Measurements from ENCODE around the gene SMARCE1. TPM values are rescaled to one million over a fixed set of nuclear protein-coding genes. Genes with fewer than 3 reads are reported as not detected.
"Not testable (repeated sequence)": the region's sequence is repeated elsewhere in the genome, so short reads cannot be mapped to it uniquely, and the experiment has no call there.

The SMARCE1 gene
- total RNA-seq, 1 donor from 2014 or later: 119 TPM

- FAIRE-seq: no peak
- DNase-seq (ENCODE audit: low spot score in 2 of 2): no peak
Observed at GRCh38 chr17:40590742-40591141, 56.9 kb downstream of the SMARCE1 start.

GRCh38 chr17:40588552-40588951 is 59.1 kb downstream of the SMARCE1 start:
- FAIRE-seq (no peak), DNase-seq (ENCODE audit: low spot score in 2 of 2) (no peak)

GRCh38 chr17:40586264-40586663 is 61.4 kb downstream of the SMARCE1 start:
- FAIRE-seq: peak; percentile 26
- DNase-seq (ENCODE audit: low spot score in 2 of 2): not testable (repeated sequence)

GRCh38 chr17:40584950-40585349 is 62.7 kb downstream of the SMARCE1 start:
- not testable (repeated sequence) for FAIRE-seq; DNase-seq (ENCODE audit: low spot score in 2 of 2)

GRCh38 chr17:40582328-40582901 is 65.2 kb downstream of the SMARCE1 start:
- FAIRE-seq (no peak), DNase-seq (ENCODE audit: low spot score in 2 of 2) (no peak)

GRCh38 chr17:40580140-40580539 is 67.5 kb downstream of the SMARCE1 start:
- DNase-seq (ENCODE audit: low spot score in 2 of 2) (no peak), FAIRE-seq (no peak)

- DNase-seq (ENCODE audit: low spot score in 2 of 2) (no peak), FAIRE-seq (no peak)
Observed at GRCh38 chr17:40579471-40579870, 68.1 kb downstream of the SMARCE1 start.

GRCh38 chr17:40577611-40578065 is 70.0 kb downstream of the SMARCE1 start:
- DNase-seq (ENCODE audit: low spot score in 2 of 2) (no peak), FAIRE-seq (no peak)

- FAIRE-seq (no peak), DNase-seq (ENCODE audit: low spot score in 2 of 2) (no peak)
Observed at GRCh38 chr17:40576113-40576740, 71.4 kb downstream of the SMARCE1 start.

Other genes with a start within 250 kb of the SMARCE1 start
- gene TOP2A, start 229.9 kb downstream of the SMARCE1 start, total RNA-seq: 19.6 TPM
- gene IGFBP4, start 204.4 kb downstream of the SMARCE1 start, total RNA-seq: 7.3 TPM
- gene TNS4, start 146.2 kb downstream of the SMARCE1 start, total RNA-seq: not detected
- gene CCR7, start 82.3 kb downstream of the SMARCE1 start, total RNA-seq: not detected
- 5.7 TPM for gene KRT222, start 17.4 kb upstream of the SMARCE1 start, total RNA-seq
- gene KRT24, start 55.9 kb upstream of the SMARCE1 start, total RNA-seq: not detected
- gene KRT25, start 107.5 kb upstream of the SMARCE1 start, total RNA-seq: not detected
- not detected for gene KRT26, start 124.4 kb upstream of the SMARCE1 start, total RNA-seq
- gene KRT27, start 134.7 kb upstream of the SMARCE1 start, total RNA-seq: not detected
- gene KRT28, start 152.1 kb upstream of the SMARCE1 start, total RNA-seq: not detected
- gene KRT10, start 174.8 kb upstream of the SMARCE1 start, total RNA-seq: 2.4 TPM
- gene KRT12, start 219.4 kb upstream of the SMARCE1 start, total RNA-seq: not detected
- gene KRT20, start 237.4 kb upstream of the SMARCE1 start, total RNA-seq: not detected

Measured in frontal cortex (tissue), 4 donors.